RPMI7951 (cell line): Measurements from ENCODE around the gene ANKK1. TPM values are rescaled to one million over a fixed set of nuclear protein-coding genes. Genes with fewer than 3 reads are reported as not detected.

ENCODE experiments used
- DNase-seq: peaks from one replicate; pipeline ENCODE4 v3.0.0-alpha.2; 2012; ENCODE audit warnings: low read depth
- total RNA-seq: library from RNA; depleted of rRNA; stranded (reverse); fragments of >200 nt; shearing (Covaris generic); gene quantifications from 2 replicates; pipeline ENCODE4 v1.2.3, GENCODE V29; 2014

The ANKK1 gene
- total RNA-seq, 1 experiment from 2014 or later: 0.24 TPM

DNA sequence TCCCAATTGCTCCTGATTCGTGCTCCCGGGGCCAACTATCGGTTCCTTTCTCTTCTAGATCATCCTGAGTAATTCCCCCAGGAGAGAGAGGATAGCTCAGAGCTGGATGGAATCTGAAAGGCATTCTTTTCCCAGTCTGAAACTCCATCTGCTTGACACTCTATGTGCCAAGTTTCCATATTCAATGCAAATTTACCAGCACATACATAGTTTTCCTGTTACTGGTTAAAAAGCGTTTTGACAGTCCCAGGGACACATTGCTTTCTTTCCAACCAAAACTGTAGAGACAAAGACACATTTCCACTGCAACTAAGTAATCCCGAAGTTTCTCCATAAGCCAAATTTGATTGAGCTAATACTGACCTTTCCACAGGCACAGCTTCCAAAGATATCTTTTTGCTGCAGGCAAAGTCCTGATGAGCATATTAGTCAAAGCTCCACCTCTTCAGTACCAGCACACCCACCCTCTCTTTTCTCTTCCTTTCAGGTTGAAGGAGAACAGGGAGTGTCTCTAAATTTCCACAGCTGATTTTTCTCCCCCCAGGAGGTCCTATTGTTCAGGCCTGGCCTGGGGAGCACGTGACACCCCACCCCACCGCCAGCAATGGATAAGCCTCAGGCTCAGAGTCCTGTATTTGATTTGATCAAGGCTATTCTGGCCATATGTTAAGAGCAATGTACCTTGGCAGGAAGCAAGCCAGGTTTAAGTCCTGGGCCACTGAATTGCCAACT is 9.7 kb upstream of the ANKK1 start:
- DNase-seq: peak; percentile 53

DNA sequence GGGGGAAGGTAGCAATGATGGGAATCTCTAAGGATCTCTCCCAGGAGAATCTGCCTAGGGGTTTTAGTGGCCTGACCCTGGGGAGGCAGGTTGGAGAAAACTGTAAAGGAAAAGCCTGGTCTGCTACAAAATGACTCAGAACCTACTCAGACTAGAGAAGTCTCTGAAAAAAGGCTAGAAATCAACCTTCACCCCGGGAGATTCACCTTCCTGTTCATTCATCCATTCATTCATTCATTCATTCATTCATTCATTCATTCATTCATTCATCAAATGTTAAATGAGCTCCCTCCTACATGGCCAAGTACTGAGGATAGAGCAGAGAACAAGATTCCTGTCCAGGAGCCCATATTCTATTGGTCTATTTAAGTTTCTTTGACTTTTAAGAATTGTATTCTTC is 8.9 kb upstream of the ANKK1 start:
- peak; percentile 32 for DNase-seq

DNA sequence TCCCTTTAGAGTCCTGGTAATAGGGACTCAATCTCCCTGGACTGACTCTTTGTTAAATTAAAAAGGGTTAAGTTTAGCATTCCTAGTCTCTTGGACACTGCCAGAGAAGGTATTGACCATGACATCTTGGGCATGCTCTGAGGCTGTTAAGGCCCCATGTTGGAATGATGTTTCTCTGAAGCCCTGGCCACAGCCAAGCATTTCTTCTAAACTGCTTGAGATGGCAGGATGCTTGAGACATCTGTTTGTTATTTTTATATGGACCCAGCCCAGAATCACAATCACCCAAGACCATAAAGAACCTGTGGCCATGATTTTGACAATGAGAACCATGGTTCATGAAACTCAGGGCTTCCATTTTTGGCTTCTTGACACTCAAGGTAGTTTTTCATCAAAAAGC is 5.5 kb upstream of the ANKK1 start:
- peak; percentile 16 for DNase-seq

DNA sequence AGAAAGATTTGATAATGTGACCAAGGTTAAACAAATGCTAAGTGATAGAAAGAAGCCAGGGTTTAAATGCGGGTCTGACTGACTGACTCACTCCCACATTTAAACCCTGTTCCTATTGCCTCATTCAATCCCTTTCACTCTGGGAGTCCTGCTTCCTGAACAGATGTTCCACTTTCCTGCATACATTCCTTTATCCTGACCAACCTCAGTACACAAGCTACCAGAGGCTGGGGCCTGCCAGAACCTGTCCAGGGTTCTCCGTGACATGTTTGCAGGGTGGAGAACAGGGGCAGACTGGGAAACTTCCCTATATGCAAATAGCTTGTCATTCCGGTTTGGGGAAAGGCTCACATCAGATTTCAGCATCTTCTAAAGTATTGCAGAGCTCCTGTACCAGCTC is 3.0 kb upstream of the ANKK1 start:
- DNase-seq: peak; percentile 96

DNA sequence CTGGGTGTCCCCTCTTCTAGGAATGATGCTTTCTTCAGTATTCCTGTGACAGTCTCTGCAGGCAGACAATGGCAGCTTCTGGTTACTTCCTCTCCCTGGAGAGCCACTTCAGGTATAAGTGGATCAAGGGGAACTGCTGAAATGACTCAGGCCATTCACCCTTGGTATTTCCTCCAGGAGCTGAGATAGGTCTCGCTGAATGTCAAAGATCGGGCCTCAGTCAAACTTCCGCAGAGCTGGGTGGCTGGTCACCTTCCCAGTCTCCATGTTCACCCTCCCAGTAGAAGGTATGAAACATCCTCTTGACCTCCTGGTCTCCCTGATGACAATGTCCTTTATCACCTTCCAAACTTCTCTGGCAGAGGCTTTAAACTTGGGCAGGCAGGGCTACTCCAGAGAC is 1.8 kb upstream of the ANKK1 start:
- no peak for DNase-seq

DNA sequence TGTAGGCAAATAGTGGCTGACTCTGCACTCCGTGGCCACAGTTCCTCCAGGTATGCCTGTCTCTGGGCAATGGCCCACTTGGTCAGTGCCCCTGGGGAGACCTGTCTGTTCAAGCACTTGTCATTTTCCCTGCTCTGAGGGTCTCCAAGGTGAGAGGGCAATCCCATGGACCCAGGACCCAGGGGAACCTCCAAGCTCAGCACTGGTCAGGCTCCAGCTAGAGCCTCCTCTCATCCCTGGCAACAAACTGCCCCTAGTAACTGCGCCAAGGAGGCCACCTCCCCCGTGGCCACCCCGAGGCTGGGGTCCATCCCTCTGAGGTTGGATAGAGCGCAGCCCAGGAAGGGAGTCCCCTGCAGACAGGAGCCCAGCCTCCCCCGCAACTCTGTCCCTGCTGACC is 713 bp upstream of the ANKK1 start:
- no peak for DNase-seq

DNA sequence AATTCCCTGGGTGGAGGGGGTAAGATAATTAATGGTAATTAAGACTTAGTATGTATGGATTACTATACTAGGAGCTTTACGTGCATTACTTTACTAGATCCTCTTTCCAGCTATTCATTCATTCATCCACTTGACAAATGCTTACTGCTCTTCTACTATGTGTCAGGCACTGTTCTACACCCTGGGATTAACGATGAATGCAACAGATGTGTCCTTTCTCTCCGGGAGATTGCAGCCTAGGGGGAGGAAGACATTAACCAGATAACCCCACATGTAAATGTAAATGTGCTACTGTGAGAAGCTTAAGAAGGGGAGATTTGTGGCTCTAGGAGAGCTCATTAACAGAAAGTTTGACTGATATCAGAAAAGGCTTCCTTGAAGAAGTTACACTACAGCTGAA is 1.7 kb downstream of the ANKK1 start:
- DNase-seq: no peak

DNA sequence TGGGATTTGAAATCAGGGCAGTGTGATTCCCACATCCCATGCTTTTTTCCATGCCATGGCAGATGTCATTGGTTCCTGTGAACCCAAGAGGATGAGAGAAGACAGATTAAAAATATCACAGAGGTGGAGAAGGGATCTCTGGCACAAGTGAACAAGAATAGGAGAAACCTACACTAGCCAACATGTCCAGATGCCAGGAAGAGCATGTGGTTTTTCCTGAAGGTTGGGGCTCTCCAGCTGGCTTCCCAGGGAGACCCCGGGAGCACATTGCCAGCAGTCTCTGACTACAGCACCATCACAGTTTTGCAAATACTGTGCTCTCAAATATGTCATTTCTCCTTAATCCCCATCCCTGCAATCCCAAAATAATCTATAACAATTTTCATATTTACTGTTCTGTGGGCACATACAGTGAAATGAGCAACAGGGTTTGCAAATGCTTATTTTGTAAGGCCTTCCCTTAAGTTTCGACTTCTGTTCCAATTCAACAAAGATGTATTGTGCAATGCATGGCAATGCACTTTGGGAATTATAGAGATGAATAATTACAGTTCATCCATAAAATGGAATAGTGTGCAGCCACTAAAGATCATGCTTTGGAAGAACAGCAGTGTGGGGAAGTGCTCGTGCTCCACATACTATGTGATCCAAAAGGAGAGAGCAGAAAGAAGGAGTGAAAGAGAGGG is 4.8 kb downstream of the ANKK1 start:
- no peak for DNase-seq

DNA sequence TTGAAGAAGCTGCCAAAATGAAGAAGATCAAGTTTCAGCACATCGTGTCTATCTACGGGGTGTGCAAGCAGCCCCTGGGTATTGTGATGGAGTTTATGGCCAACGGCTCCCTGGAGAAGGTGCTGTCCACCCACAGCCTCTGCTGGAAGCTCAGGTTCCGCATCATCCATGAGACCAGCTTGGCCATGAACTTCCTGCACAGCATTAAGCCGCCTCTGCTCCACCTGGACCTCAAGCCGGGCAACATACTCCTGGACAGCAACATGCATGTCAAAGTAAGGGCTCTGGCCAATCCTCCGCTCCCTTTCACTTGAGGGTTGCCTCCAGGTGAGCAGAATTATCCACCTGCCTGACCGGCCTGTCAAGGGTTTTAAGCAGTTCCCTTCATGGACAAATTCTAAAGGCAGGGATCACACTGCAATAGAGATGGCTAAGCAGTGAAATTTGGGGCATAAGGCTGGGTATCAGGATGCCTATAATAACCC is 6.0 kb downstream of the ANKK1 start:
- no peak for DNase-seq

DNA sequence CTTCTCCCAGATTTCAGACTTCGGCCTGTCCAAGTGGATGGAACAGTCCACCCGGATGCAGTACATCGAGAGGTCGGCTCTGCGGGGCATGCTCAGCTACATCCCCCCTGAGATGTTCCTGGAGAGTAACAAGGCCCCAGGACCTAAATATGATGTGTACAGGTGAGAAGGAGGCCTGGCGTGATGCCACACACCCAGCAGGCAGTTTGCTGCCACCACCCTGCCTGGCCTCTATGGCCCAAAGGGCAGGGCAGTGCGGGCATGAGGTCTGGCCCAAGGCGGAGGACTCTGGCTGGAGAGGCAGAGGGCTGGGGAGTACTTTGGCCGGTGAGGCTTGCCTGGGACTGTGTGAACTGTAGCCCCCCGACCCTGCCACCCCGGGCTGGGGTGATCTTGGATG is 7.3 kb downstream of the ANKK1 start:
- no peak for DNase-seq

DNA sequence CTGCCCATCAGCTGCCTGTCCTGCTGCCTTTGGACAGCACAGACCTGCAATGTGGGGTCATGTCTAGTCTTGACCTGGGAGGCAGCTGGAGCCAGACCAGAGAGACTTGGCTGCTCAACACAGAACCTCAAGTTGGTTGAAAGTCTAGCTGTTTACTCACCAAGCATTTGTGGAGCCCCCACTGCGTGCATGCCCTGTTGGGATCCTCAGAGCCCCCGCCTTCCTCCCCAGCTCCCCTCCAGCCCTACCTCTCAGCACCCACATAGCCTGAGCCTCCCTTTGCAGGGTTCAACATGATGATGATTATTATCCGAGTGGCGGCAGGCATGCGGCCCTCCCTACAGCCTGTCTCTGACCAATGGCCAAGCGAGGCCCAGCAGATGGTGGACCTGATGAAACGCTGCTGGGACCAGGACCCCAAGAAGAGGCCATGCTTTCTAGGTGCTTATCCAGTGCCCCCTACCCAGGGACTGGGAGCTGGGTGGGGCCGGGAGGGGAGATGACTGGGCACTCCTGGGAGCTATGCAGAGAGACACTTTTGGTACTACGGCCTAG is 8.3 kb downstream of the ANKK1 start:
- no peak for DNase-seq

DNA sequence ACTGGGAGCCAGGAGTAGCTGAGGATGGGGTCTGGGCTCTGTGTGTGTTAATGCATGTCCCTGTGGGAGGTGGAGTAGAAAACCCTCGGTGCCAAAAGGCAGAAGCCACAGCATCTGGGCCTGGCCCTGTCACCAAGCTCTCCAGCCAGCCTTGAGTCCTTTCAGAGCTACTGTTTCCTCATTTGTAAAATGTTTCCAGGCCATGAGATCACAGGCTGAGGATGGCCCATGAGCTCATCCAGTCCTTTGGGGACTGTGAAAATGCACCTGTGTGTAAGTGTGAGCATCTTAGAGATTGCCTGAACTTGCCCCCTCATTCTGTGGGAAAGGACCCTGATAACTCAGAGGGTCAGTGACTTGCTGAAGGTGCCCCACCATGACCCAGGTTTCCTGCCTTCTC is 9.1 kb downstream of the ANKK1 start:
- no peak for DNase-seq

DNA sequence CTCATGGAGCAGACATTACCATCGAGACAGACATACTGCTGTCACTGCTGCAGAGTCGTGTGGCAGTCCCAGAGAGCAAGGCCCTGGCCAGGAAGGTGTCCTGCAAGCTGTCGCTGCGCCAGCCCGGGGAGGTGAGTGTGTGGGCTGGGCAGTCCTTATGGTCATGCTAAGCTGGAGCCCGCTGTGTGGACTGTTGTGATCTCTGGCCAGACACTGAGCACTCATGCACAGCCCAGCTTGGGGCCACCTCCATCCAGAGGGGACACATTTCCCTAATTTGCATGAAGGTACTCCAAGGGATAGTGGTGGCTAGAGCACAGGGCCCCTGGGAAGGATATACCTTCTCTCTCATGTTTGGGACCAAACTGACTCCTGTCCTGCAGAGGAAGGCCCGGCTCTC is 9.6 kb downstream of the ANKK1 start:
- DNase-seq: no peak

DNA sequence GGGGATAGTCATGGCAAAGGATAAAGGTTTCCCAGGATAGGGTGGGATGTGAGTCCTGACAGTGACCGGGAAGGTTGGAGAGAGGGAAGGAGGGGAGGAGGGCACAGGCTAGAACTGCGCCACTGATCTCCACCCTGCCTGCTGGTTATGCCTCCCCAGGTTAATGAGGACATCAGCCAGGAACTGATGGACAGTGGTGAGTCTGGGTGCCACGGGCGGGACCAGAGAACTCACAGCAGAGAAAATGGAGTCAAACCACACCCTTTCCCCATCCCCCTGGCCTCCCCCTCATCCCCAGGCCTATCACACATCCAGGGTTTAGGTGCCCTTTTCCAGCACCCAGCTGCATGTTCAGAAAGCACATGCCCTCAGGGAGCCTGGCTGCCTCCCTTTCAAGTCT is 10.2 kb downstream of the ANKK1 start:
- DNase-seq: no peak

DNA sequence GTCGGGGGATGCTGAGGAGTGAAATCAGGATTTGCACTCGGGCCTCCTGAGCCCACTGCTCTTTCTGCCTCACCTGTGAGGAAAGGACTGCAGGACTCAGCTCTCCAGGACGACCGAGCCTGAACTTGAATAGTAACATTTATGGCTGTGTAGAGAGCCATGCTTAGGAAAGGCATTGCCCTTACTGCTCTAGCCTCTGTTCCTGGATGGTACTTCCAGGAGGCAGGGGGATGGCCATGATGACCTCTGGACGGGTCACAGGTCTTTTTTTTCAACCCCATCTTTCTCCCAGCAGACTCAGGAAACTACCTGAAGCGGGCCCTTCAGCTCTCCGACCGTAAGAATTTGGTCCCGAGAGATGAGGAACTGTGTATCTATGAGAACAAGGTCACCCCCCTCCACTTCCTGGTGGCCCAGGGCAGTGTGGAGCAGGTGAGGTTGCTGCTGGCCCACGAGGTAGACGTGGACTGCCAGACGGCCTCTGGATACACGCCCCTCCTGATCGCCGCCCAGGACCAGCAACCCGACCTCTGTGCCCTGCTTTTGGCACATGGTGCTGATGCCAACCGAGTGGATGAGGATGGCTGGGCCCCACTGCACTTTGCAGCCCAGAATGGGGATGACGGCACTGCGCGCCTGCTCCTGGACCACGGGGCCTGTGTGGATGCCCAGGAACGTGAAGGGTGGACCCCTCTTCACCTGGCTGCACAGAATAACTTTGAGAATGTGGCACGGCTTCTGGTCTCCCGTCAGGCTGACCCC is 11.3 kb downstream of the ANKK1 start:
- DNase-seq: no peak

DNA sequence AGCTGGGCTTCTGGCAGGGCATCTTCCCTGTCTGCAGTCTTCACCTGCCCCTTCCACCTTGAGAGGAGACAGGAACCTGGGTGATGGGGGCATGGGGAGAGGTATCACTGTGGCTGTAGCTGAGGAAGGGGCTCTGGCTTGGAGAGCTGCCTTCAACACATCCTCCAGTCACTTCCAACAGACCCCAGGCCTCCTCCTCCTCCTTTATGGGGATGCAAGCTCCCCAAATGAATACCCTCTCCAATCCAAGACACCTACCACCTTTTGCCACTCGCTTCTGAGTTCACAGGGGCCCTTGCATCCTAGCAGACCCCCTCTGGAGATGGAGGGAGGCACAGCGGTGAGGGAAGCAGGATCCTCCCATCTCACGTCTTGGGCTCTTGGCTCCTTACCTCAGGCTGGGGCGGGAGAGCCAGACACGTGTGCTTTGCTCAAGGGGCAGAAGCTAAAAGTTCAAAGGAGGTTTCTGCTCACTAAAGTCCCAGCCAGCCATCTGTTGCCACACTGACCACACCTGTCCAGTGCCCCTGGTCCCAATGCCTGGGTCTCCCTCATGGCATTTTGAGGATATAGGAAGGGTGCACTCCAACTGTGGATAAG is 13.2 kb downstream of the ANKK1 start:
- no peak for DNase-seq

DNA sequence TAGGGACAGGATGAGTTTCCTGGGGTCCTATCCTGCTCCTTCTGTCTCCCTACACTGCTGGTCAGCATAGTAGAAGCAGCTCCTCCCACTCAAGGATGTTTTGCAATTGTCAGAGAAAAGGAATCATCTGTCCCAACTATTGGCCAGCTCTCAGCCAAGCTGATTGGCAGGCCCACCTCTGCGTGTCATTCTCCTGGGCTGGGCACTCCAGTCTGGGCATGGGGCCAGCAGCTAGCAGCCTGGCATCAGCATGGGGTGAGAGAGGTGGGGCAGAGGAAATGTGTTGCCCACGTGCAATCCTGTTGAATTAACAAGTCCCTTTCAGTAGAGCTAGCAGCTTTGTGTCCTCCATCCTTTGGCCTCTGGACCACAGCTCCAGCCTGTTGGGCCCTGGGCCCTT is 14.1 kb downstream of the ANKK1 start:
- peak; percentile 80 for DNase-seq

DNA sequence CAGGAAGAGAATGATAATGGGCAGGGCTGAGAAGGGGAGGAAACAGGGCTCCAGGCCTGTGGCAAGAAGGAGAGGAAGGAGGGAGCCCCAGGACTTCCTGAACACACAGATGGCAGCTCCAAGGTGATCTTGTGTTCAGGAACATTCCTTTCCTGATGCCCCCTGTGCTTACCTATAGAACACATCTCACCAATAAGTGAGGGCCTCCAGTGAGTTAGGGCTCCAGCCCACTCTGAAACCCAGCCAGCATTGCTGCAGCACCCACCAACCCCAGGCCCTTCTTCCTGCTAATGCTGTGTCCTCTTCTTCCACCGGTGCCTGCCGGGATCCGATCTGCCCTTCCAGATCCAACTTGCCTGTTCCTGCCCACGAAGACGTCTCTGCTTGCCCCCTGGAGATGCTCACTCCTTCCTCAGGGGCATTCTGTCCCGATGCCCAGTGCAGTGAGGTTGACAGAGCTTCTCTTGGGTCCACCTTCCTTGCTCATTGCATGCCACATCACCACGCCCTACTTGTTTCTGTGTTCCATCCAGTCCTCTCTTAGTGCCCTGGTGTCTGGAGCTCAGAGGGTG is 17.4 kb downstream of the ANKK1 start:
- no peak for DNase-seq

DNA sequence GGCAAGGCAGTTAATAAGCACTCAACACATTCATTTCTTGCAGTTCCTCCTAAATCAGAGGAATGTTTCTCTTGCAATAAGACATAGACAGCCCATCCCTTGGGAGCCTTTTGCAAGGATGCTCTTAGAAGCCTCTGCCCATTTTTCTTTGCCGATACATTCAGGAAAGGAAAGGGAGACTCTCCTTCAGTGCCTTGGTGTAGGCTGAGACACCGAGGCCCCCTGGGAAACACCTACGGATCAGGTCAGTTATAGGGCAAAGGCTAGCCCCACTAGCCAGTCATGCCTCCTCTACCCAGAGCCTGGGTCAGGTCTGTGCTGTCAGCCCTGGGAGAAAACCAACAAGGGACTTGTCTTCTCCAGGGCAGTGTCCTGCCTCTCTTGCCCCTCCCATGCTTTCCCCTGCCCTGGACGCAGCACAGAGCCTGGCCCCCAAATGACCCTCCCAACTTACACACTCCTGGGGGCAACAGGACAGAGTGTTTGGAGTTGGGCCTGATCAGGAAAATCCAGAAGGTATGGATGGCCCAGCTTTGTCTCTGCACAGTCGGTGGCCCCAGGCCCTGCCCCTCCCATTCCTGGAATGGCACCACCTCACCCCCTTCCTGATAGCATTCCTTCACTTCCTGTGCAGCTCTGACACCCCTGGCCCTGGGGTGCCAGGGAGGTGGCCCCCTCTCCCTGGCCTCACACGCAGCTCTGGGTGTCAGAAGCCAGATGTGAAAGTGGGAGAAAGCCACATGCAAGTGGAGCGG is 18.3 kb downstream of the ANKK1 start:
- DNase-seq: peak; percentile 30

DNA sequence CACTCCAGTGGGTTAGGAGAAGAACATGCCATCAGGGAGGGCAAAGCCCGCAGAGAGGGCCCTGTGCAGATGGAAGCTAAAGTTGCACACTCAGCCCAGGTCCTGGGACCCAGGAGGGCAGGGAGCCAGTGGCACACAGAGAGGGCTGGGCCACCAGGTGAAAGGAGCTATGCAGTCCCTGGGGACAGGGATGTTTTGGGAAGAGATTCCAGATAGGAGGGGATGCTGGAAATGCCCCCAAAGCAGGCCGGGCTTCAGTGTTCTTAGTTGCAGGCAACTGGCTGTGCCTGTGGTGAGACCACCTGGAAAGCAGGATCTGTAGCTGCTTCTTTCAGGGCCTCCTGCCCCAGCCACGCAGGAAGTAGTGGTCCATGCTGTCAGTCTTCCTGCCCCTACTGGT is 19.6 kb downstream of the ANKK1 start:
- DNase-seq: no peak

DNA sequence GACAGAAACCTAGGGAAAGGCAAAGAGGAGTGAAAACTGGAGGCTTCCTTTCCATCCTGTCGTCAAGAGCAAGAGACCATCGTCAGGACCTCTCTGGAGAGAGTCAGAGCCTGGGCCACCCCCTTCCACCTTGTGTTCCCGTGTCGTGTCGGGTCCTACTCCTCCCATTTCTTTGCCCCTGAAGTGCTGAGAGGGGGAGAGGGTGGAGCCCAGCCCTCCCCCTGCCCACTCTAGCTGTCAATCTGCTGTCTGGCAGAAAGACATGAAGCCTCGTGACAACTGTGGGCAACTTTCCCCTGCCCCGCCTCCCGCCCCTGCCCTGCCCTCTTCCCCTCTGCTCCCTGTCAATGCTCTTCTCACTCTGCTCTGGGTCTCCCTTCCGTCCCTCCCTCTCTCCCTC is 20.6 kb downstream of the ANKK1 start:
- DNase-seq: no peak
